GM12878 (cell line): ENCODE data around the gene MRRF. TPM values are rescaled to one million over a fixed set of nuclear protein-coding genes. Genes with fewer than 3 reads are reported as not detected.

Source experiments
- ATAC-seq: fragments of 200-7000 bp; cut with Tn5 transposase; 3 replicates; pipeline ENCODE4 v1.9.1; 2020; ENCODE audit warnings: mild to moderate bottlenecking, moderate library complexity
- BruUV-seq: library from RNA; stranded (reverse); fragments of 400-500 nt; replicated peaks from 2 replicates; lab custom pipeline; 2021; lab: Mats Ljungman, UMichigan
- CTCF ChIA-PET: fragments of 300-600 bp; sonication (Branson Sonifier 250); formaldehyde crosslinking; extraction: SDS; loops from one replicate; lab custom pipeline; 2021; ENCODE audit warnings: inconsistent platforms; lab: Yijun Ruan, JAX
- POLR2A ChIA-PET: fragments of 350-600 bp; formaldehyde crosslinking; extraction: SDS; loops from one replicate; lab custom pipeline; 2021; ENCODE audit warnings: inconsistent platforms; lab: Charles Lee
- RAD21 ChIA-PET: fragments of 300-600 bp; sonication (Branson Sonifier 250); formaldehyde crosslinking; loops from one replicate; lab custom pipeline; 2023; ENCODE audit warnings: antibody characterized with exemption; ENCODE audit not compliant: unreplicated experiment; lab: Charles Lee
- SMC1A ChIA-PET: fragments of 300-600 bp; sonication (Branson Sonifier 250); formaldehyde crosslinking; loops from one replicate; lab custom pipeline; 2023; ENCODE audit not compliant: unreplicated experiment, uncharacterized antibody; lab: Charles Lee
- DNase-seq: peaks from one replicate; pipeline ENCODE4 v3.0.0-alpha.2; 2011; ENCODE audit warnings: low read depth, low spot score
- FAIRE-seq: peaks from 3 replicates; lab custom pipeline; 2011; peaks lifted over from hg19 to GRCh38; lab: Jason Lieb, UNC
- H2AFZ ChIP-seq: 2 replicates; pipeline ENCODE4 v1.6.0; 2011; ENCODE audit warnings: low read depth, low read length, control low read depth; ENCODE audit not compliant: control insufficient read depth
- H3K27ac ChIP-seq: 2 replicates; pipeline ENCODE4 v1.5.1; 2011; ENCODE audit warnings: control low read depth; ENCODE audit not compliant: control insufficient read depth, insufficient read depth
- H3K27me3 ChIP-seq, 2 experiments: replicated peaks in 1 of 2; 2 replicates each; pipeline versions ENCODE4 v1.6.0 to v1.6.1; 2011; ENCODE audit warnings: low read length in 1 of 2; ENCODE audit not compliant: control insufficient read depth in 2 of 2, insufficient read depth in 2 of 2
- H3K36me3 ChIP-seq, 2 experiments: 2 replicates each; pipeline ENCODE4 v1.5.1; 2011; ENCODE audit warnings: low read length in 1 of 2; ENCODE audit not compliant: control insufficient read depth in 2 of 2, insufficient read depth in 2 of 2
- H3K4me1 ChIP-seq: 2 replicates; pipeline ENCODE4 v1.6.1; 2011; ENCODE audit warnings: mild to moderate bottlenecking, low read length, moderate library complexity, mixed read lengths; ENCODE audit not compliant: control insufficient read depth, insufficient read depth
- H3K4me2 ChIP-seq: 2 replicates; pipeline ENCODE4 v1.6.0; 2011; ENCODE audit warnings: control low read depth; ENCODE audit not compliant: control insufficient read depth, insufficient read depth
- H3K4me3 ChIP-seq: fragments of 200-600 bp; sonication (generic); 2 replicates; pipeline ENCODE4 v1.5.1; 2016
- H3K79me2 ChIP-seq: 2 replicates; pipeline ENCODE4 v1.6.0; 2011; ENCODE audit warnings: low read length; ENCODE audit not compliant: control insufficient read depth, insufficient read depth
- H3K9ac ChIP-seq: 2 replicates; pipeline ENCODE4 v1.8.0; 2011; ENCODE audit warnings: low read length, control low read depth, mixed read lengths; ENCODE audit not compliant: control insufficient read depth, insufficient read depth
- H3K9me3 ChIP-seq: replicated peaks from 3 replicates; pipeline ENCODE4 v1.5.1; 2011; ENCODE audit warnings: mild to moderate bottlenecking, low read length; ENCODE audit not compliant: control insufficient read depth, insufficient read depth
- H4K20me1 ChIP-seq: 2 replicates; pipeline ENCODE4 v1.6.0; 2011; ENCODE audit not compliant: control insufficient read depth, insufficient read depth
- CBX5 ChIP-seq: sonication (generic); IDR thresholded peaks from 2 replicates; pipeline ENCODE4 v1.6.1; 2016; ENCODE audit warnings: low read depth, moderate library complexity, mild to moderate bottlenecking, inconsistent platforms
- POLR2A ChIP-seq: IDR thresholded peaks from 2 replicates; pipeline ENCODE4 v1.6.1; 2011; ENCODE audit warnings: low read depth, mild to moderate bottlenecking, low read length
- SMAD1 ChIP-seq: fragments of 450-650 bp; IDR thresholded peaks from 2 replicates; pipeline ENCODE4 v1.6.1; 2018; ENCODE audit warnings: mild to moderate bottlenecking, low read depth; ENCODE audit not compliant: partially characterized antibody
- SMAD5 ChIP-seq: IDR thresholded peaks from 2 replicates; pipeline ENCODE4 v1.6.1; 2016; ENCODE audit warnings: antibody characterized with exemption, low read depth
- TCF3 ChIP-seq: IDR thresholded peaks from 2 replicates; pipeline ENCODE4 v1.6.1; 2012; ENCODE audit warnings: low read depth, mild to moderate bottlenecking, low read length, borderline replicate concordance; ENCODE audit not compliant: insufficient read depth
- WGBS: methylation state at CpG from one replicate; pipeline ENCODE4 v1.1.6; 2016; ENCODE audit warnings: low lambda C conversion rate; ENCODE audit not compliant: insufficient replicate concordance, insufficient coverage; ENCODE audit errors: missing lambda C conversion rate; 5-methylcytosine and 5-hydroxymethylcytosine counted together
- in situ Hi-C: fragments of 300-500 bp; cut with MboI; formaldehyde crosslinking; loops from 9 replicates; pipeline ENCODE4 v1.14.3; 2018; ENCODE audit warnings: mixed read lengths
- intact Hi-C: fragments of 100-400 bp; cut with micrococcal nuclease; formaldehyde crosslinking; loops from one replicate; pipeline ENCODE4 v1.14.2; 2022; ENCODE audit not compliant: unreplicated experiment
- polyA plus RNA-seq, 11 experiments: library from polyadenylated mRNA; depleted of rRNA in 4 of 11; unstranded in 6 of 11; stranded (reverse) in 5 of 11; fragments of >200 nt; fragmentation: Nextera tagmentation in 4 of 11; fragmentation: Illumina TruSeq in 1 of 11; extraction: Ambion mirVana in 4 of 11; extraction: Trizol in 1 of 11; gene quantifications; 1 replicate in 1 of 11; 2 replicates in 10 of 11; pipeline versions ENCODE4 v1.2.1 to v1.2.3, GENCODE V29; 2011 to 2016; ENCODE audit warnings: inconsistent platforms in 2 of 11, missing spikeins in 2 of 11, low read depth in 1 of 11
- total RNA-seq, 4 experiments: library from RNA; depleted of rRNA in 3 of 4; stranded (reverse); fragments of >200 nt in 3 of 4; fragmentation: Illumina TruSeq in 1 of 4; extraction: Trizol in 1 of 4; gene quantifications; 2 replicates each; pipeline versions ENCODE4 v1.2.1 to v1.2.3, GENCODE V29; 2013 to 2021
- TF ChIP-seq, protein P1 (sequence below): fragments of 450-650 bp; IDR thresholded peaks from 2 replicates; pipeline ENCODE4 v1.6.1; 2016; ENCODE audit warnings: mild to moderate bottlenecking
- TF ChIP-seq, protein P2 (sequence below): IDR thresholded peaks from 2 replicates; pipeline ENCODE4 v1.6.1; 2011; ENCODE audit warnings: low read depth, low read length, improper control_type of control experiment, borderline replicate concordance

Gene MRRF
- total and polyA plus RNA-seq, 10 of the 15 experiments (the other 5 are each of a cell fraction or from before 2014, with no cell fraction given), result 64.8 to 112 (median 76.4) TPM

GRCh38 chr9:122374885-122375420 is 110.3 kb downstream of the MRRF start:
- intact Hi-C loops, result no loop called here
- in situ Hi-C loops, result no loop called here
- Histone ChIP-seq H3K27ac (no peak overlapping the region), H3K4me1 (peaks cover 16% of the 10 kb centered on the region), H3K27me3 (no peaks in the 10 kb centered on the region), H3K4me2 (no peak overlapping the region), H2AFZ (no peak overlapping the region), H3K9ac (no peak overlapping the region), H3K79me2 (no peaks in the 10 kb centered on the region), H3K36me3 (no peaks in the 10 kb centered on the region), H3K4me3 (no peak overlapping the region), H4K20me1 (no peaks in the 10 kb centered on the region), H3K9me3 (peaks cover 7% of the 10 kb centered on the region; the same call in 2 of the 3 replicates)
- BruUV-seq, result no TSS peak
- 67% methylated on average over 14 of the region's 14 CpGs for WGBS
- no peak for TF ChIP-seq TCF3
- no peak for TF ChIP-seq POLR2A
- TF ChIP-seq, protein P1, sequence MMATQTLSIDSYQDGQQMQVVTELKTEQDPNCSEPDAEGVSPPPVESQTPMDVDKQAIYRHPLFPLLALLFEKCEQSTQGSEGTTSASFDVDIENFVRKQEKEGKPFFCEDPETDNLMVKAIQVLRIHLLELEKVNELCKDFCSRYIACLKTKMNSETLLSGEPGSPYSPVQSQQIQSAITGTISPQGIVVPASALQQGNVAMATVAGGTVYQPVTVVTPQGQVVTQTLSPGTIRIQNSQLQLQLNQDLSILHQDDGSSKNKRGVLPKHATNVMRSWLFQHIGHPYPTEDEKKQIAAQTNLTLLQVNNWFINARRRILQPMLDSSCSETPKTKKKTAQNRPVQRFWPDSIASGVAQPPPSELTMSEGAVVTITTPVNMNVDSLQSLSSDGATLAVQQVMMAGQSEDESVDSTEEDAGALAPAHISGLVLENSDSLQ, result no peak
- TF ChIP-seq, protein P2, sequence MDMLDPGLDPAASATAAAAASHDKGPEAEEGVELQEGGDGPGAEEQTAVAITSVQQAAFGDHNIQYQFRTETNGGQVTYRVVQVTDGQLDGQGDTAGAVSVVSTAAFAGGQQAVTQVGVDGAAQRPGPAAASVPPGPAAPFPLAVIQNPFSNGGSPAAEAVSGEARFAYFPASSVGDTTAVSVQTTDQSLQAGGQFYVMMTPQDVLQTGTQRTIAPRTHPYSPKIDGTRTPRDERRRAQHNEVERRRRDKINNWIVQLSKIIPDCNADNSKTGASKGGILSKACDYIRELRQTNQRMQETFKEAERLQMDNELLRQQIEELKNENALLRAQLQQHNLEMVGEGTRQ, result no peak
- TF ChIP-seq SMAD5, result no peak
- no peak for TF ChIP-seq CBX5
- no peak for TF ChIP-seq SMAD1
- POLR2A ChIA-PET, result interaction anchor here (1.0 kb wide), 1 partner anchor 14 kb away, joined by 3 read pairs; no protein-coding TSS in a partner anchor
- CTCF ChIA-PET, result interaction anchor here (0.7 kb wide), 1 partner anchor 250 kb away, joined by 3 read pairs; no protein-coding TSS in a partner anchor
- no peak for FAIRE-seq
- SMC1A ChIA-PET, result no interaction called here
- DNase-seq, result no peak
- RAD21 ChIA-PET, result no interaction called here
- no peak for ATAC-seq
